Adrenal gland (tissue), 12 donors: ENCODE data around the gene FAM200C. TPM values are rescaled to one million over a fixed set of nuclear protein-coding genes. Genes with fewer than 3 reads are reported as not detected.

ENCODE experiments used
- DNase-seq, 7 donors: peaks; one replicate each; pipeline ENCODE4 v3.0.0-alpha.2; 2019 to 2020
- H3K27ac ChIP-seq, 5 donors: fragments of 200-600 bp; sonication (generic) in 4 of 5; 1 replicate in 3 of 5; 2 replicates in 2 of 5; pipeline versions ENCODE4 v1.5.1 to v1.8.0; 2016 to 2020; ENCODE audit warnings: mild to moderate bottlenecking in 1 of 5
- H3K27me3 ChIP-seq: fragments of 200-600 bp; 2 replicates; pipeline ENCODE4 v1.8.0; 2021
- H3K36me3 ChIP-seq, 2 donors: fragments of 200-600 bp; replicated peaks in 1 of 2; 1 replicate in 1 of 2; 2 replicates in 1 of 2; pipeline versions ENCODE4 v1.5.1 to v1.8.0; 2018 to 2022
- H3K4me1 ChIP-seq, 2 donors: fragments of 200-600 bp; replicated peaks in 1 of 2; 1 replicate in 1 of 2; 2 replicates in 1 of 2; pipeline versions ENCODE4 v1.5.1 to v1.8.0; 2018 to 2021
- H3K4me3 ChIP-seq, 4 donors: fragments of 200-600 bp; sonication (generic) in 3 of 4; one replicate each; pipeline ENCODE4 v1.5.1; 2016 to 2018
- H3K9me3 ChIP-seq, 3 donors: fragments of 200-600 bp; sonication (generic) in 1 of 3; replicated peaks in 1 of 3; 1 replicate in 2 of 3; 2 replicates in 1 of 3; pipeline versions ENCODE4 v1.5.1 to v1.8.0; 2016 to 2021
- POLR2A ChIP-seq, 2 donors: fragments of 450-650 bp; IDR thresholded peaks; one replicate each; pipeline ENCODE4 v1.6.1; 2017; ENCODE audit warnings: antibody characterized with exemption in 2 of 2, mild to moderate bottlenecking in 2 of 2, moderate library complexity in 1 of 2
- WGBS, 4 donors: extraction: QIAGEN DNeasy Blood & Tissue Kit in 2 of 4; methylation state at CpG; one replicate each; pipeline versions ENCODE4 v1.1.5 to v1.1.7; 2013 to 2017; 5-methylcytosine and 5-hydroxymethylcytosine counted together
- intact Hi-C, 2 donors: fragments of 100-400 bp; cut with DNase I; formaldehyde crosslinking; loops; one replicate each; pipeline versions ENCODE4 v1.14.1 to v1.15.0; 2022 to 2023
- polyA plus RNA-seq, 3 donors: library from polyadenylated mRNA; stranded (reverse); fragments of 200-250 nt in 2 of 3; fragments of 350-450 nt in 1 of 3; fragmentation: Illumina TruSeq in 1 of 3; extraction: RNeasy Lipid Tissue Mini Kit (QIAGEN cat#74804) in 1 of 3; gene quantifications; one replicate each; pipeline ENCODE4 v1.2.3, GENCODE V29; 2013 to 2014
- total RNA-seq, 9 donors: library from RNA; depleted of rRNA in 4 of 9; stranded (reverse); fragments of >200 nt in 4 of 9; fragments of 120-200 nt in 1 of 9; fragmentation: NEBNext Ultra II Directional in 1 of 9; extraction: Animal tissue kit (Norgen Biotek cat#: 25700) in 1 of 9; gene quantifications; one replicate each; pipeline versions ENCODE4 v1.1.0 to v1.2.4, GENCODE V29; 2013 to 2023
- TF ChIP-seq, protein P1 (sequence below), 6 experiments: fragments of 450-650 bp in 4 of 6; fragments of 200-600 bp in 2 of 6; sonication (generic) in 1 of 6; IDR thresholded peaks; 1 replicate in 5 of 6; 2 replicates in 1 of 6; pipeline versions ENCODE4 v1.5.1 to v1.8.0; 2016 to 2021; ENCODE audit warnings: antibody characterized with exemption in 6 of 6, mild to moderate bottlenecking in 2 of 6, moderate library complexity in 1 of 6
- donor health status: healthy with polysubstance abuse.
- donor health status: Bipolar disorder and iron deficiency.
- donor health status: DM: yes; HTN: yes; CAD: no.
- donor health status: DM: no; HTN: no; CAD: no.
- donor health status: DM: no; HTN: no; CAD: no.
- donor health status: DM: yes; HTN: yes; CAD: no.

The FAM200C gene
- total and polyA plus RNA-seq, 12 donors: 0.42 to 9.0 (median 5.2) TPM

DNA sequence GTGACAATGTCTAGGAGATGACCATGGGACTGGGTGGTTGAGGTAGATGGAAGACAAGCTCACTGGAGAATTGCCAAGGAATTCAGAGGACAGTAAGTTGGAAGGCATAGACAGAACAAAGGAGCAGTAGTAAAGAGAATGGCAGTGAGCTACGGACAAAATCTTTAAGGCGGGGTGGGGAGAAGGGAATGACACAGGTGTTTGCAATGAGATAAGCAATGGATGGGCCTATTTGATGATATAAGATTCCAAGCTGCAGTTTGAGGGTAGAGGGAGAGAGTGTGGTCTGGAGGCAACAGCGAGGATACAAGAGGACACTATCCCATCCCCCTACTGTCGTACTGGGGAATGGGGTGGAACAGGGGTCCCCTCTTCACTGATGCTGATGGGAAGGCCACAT is 36.2 kb upstream of the FAM200C start:
- no peak overlapping the region for H3K27ac ChIP-seq
- H3K9me3 ChIP-seq: no peaks in the 10 kb centered on the region
- H3K4me1 ChIP-seq: peaks cover 4 to 7% of the 10 kb centered on the region in 2 donors
- intact Hi-C loops: no loop called here
- H3K4me3 ChIP-seq: no peak overlapping the region
- DNase-seq: no peak
- TF ChIP-seq, protein P1, sequence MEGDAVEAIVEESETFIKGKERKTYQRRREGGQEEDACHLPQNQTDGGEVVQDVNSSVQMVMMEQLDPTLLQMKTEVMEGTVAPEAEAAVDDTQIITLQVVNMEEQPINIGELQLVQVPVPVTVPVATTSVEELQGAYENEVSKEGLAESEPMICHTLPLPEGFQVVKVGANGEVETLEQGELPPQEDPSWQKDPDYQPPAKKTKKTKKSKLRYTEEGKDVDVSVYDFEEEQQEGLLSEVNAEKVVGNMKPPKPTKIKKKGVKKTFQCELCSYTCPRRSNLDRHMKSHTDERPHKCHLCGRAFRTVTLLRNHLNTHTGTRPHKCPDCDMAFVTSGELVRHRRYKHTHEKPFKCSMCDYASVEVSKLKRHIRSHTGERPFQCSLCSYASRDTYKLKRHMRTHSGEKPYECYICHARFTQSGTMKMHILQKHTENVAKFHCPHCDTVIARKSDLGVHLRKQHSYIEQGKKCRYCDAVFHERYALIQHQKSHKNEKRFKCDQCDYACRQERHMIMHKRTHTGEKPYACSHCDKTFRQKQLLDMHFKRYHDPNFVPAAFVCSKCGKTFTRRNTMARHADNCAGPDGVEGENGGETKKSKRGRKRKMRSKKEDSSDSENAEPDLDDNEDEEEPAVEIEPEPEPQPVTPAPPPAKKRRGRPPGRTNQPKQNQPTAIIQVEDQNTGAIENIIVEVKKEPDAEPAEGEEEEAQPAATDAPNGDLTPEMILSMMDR (IDR thresholded peaks at IDR 0.05): no peak
- TF ChIP-seq POLR2A (IDR thresholded peaks at IDR 0.05): no peak
- no peaks in the 10 kb centered on the region for H3K36me3 ChIP-seq
- WGBS, 4 donors: 86 to 89% (median 88%) methylated on average over 4 of the region's 4 CpGs
- peaks cover 6% of the 10 kb centered on the region for H3K27me3 ChIP-seq

DNA sequence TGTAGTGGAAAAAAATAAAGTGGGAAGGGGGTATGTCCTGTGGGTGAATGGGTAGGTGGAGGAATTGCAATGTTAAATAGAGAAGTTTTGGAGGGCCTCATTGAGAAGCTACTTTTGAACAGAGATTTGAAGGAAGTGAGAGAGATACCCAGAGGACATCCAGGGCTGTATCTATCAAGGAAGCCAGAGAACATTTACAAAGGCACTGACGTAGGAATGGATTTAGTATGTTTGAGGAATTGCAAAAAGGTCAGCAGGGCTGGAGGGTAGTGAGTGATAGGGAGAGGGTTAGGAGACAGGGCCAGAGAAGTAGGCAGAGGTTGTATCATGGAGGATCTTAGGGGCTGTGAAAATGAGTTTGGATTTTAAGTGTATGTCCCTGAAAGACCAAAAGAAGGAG is 35.7 kb upstream of the FAM200C start:
- Histone ChIP-seq H3K4me3 (no peak overlapping the region), H3K9me3 (no peaks in the 10 kb centered on the region), H3K4me1 (peaks cover 4 to 7% of the 10 kb centered on the region in 2 donors), H3K36me3 (no peaks in the 10 kb centered on the region), H3K27me3 (peaks cover 6% of the 10 kb centered on the region), H3K27ac (no peak overlapping the region)
- TF ChIP-seq POLR2A (IDR thresholded peaks at IDR 0.05): no peak
- TF ChIP-seq, protein P1 (IDR thresholded peaks at IDR 0.05): no peak
- intact Hi-C loops: no loop called here
- whole genome bisulfite sequencing, 4 donors: 63 to 84% (median 71%) methylated on average over 1 of the region's 1 CpG
- no peak for DNase-seq

DNA sequence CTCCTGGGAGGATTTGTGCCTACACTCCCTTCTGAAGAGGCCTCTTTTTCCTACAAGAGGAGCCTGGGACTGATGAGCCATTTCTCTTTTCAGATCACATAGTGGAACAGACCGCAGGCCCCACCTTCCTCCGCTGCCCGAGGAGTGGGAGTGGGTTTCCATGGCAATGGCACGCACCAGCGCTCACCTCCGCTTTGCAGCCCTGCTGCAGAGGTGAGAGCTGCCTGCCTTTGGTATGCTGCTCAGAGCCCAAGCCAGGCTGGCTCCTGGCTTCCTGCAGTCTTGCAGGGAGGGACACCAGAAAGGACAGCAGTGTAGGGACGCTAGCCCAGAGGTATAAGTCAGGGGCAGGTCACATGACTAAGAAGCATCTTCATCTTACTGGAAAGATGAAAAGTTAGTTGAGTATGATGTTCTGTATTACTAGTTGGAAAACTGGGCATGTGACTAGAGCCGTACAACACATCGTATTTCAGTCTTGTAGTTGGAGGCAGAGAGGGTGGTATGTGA is 34.2 kb upstream of the FAM200C start:
- H3K27ac ChIP-seq: no peak overlapping the region
- DNase-seq: no peak
- peaks cover 6% of the 10 kb centered on the region for H3K27me3 ChIP-seq
- H3K4me1 ChIP-seq: peaks cover 4 to 7% of the 10 kb centered on the region in 2 donors
- no peaks in the 10 kb centered on the region for H3K36me3 ChIP-seq
- TF ChIP-seq POLR2A (IDR thresholded peaks at IDR 0.05): no peak
- TF ChIP-seq, protein P1 (IDR thresholded peaks at IDR 0.05): no peak
- 62 to 75% (median 70%) methylated on average over 8 to 9 of the region's 9 CpGs for WGBS, 4 donors
- no peak overlapping the region for H3K4me3 ChIP-seq
- no peaks in the 10 kb centered on the region for H3K9me3 ChIP-seq
- intact Hi-C loops: no loop called here

DNA sequence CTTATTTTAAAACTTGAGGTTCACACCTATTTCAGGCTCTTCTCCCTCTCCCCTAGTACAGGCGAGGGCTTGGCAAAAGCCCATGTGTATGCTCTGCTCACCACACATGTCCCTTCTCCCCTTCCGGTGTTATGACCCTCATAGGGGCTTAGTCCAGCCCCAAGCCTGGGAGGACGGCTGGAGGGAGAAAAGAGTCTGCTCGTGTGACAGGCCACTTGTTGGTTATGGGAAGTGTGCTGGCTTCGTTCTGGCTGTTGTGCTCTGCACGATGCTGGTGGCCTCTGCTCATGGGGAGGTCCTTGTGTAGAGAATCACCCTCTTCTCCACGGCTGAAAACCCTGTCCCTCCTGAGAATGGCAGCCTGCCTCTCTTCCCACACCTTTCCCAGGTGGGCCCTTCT is 32.9 kb upstream of the FAM200C start:
- Histone ChIP-seq H3K4me1 (no peaks in the 10 kb centered on the region), H3K36me3 (no peaks in the 10 kb centered on the region), H3K9me3 (no peaks in the 10 kb centered on the region), H3K27ac (no peak overlapping the region), H3K4me3 (no peak overlapping the region), H3K27me3 (peaks cover 6% of the 10 kb centered on the region)
- intact Hi-C loops: no loop called here
- TF ChIP-seq, protein P1 (IDR thresholded peaks at IDR 0.05): no peak
- no peak for TF ChIP-seq POLR2A (IDR thresholded peaks at IDR 0.05)
- DNase-seq: no peak
- 84 to 97% (median 91%) methylated on average over 7 of the region's 7 CpGs for WGBS, 4 donors
